SJCRH30 (cell line): ENCODE measurements around the gene DMRTA1. TPM values are rescaled to one million over a fixed set of nuclear protein-coding genes. Genes with fewer than 3 reads are reported as not detected.
"Not testable (repeated sequence)": the region's sequence is repeated elsewhere in the genome, so short reads cannot be mapped to it uniquely, and the experiment has no call there.

Source experiments
- DNase-seq, 2 experiments: peaks; one replicate each; pipeline ENCODE4 v3.0.0-alpha.2; 2015 to 2020
- H3K27ac ChIP-seq: fragments of 250-450 bp; sonication (Bioruptor Pico); 2 replicates; pipeline ENCODE4 v1.5.1; 2020; ENCODE audit warnings: mild to moderate bottlenecking, moderate library complexity
- H3K27me3 ChIP-seq: fragments of 250-450 bp; sonication (Bioruptor Pico); 2 replicates; pipeline ENCODE4 v1.5.1; 2020; ENCODE audit warnings: mild to moderate bottlenecking, moderate library complexity
- H3K36me3 ChIP-seq: fragments of 250-450 bp; sonication (Bioruptor Pico); 2 replicates; pipeline ENCODE4 v1.5.1; 2020; ENCODE audit warnings: mild to moderate bottlenecking, moderate library complexity
- H3K4me1 ChIP-seq: fragments of 250-450 bp; sonication (Bioruptor Pico); 2 replicates; pipeline ENCODE4 v1.5.1; 2020; ENCODE audit warnings: mild to moderate bottlenecking, moderate library complexity
- H3K4me3 ChIP-seq: fragments of 250-450 bp; sonication (Bioruptor Pico); 2 replicates; pipeline ENCODE4 v1.5.1; 2020; ENCODE audit warnings: mild to moderate bottlenecking, moderate library complexity
- H3K9me3 ChIP-seq: fragments of 250-450 bp; sonication (Bioruptor Pico); replicated peaks from 2 replicates; pipeline ENCODE4 v1.5.1; 2020; ENCODE audit warnings: mild to moderate bottlenecking, moderate library complexity
- total RNA-seq: library from RNA; depleted of rRNA; stranded (reverse); fragments of >200 nt; shearing (Covaris generic); gene quantifications from 2 replicates; pipeline ENCODE4 v1.2.3, GENCODE V29; 2014; rRNA removed

DMRTA1 gene, protein sequence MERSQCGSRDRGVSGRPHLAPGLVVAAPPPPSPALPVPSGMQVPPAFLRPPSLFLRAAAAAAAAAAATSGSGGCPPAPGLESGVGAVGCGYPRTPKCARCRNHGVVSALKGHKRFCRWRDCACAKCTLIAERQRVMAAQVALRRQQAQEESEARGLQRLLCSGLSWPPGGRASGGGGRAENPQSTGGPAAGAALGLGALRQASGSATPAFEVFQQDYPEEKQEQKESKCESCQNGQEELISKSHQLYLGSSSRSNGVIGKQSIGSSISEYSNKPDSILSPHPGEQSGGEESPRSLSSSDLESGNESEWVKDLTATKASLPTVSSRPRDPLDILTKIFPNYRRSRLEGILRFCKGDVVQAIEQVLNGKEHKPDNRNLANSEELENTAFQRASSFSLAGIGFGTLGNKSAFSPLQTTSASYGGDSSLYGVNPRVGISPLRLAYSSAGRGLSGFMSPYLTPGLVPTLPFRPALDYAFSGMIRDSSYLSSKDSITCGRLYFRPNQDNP
- total RNA-seq = 1.4 and 1.6 TPM in 2 replicates

DNA sequence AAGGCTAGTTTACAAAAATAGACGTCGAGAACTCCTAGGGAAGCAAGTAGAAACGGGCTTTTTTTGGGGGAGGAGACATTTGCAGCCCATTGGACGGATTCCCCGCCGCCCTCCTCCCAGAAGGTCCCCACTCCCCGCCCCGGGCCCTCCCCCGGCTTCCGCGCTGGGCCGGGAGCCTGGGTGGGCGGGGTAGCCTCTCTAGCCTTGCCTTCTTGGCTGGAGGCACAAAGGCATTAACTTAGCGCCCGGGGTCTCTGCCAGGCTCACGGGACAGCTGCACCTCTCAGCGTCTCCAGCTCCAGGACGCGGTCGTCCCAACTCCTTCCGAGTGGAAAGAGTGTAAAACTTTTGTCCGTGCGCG lies at the start of gene DMRTA1:
Gene DMRTA1 (plus strand): TSS at position 236 of the 361 bp plus-strand sequence. CDS start 242 bp downstream, outside the sequence.
- Histone ChIP-seq H3K27ac (peak within 1 kb of the TSS; percentile 54), H3K36me3 (no peaks in the 10 kb centered on the region), H3K9me3 (no peaks in the 10 kb centered on the region), H3K27me3 (no peaks in the 10 kb centered on the region), H3K4me3 (peak within 1 kb of the TSS; percentile 64), H3K4me1 (peaks cover 5% of the 10 kb centered on the region; the same call in 1 of the 2 replicates)
- DNase-seq = peak; percentile 86 to 89

DNA sequence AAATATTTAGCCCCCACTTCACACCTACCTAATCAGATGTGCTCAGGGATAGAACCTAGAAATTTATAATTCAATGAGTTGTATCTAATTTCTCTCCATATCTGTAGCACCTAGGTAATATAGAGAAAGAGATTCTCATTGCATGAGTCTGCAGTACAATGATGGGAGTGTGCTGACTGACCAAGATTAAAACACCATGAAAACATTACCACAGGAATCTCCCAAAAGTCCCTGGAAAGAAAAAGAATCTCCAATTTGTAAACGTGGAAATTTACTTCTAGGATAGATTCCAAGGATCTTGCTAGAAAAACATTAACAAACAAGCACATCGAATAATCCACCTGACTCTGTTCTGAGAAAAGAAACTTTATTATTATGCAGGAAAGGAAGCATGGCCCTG lies 45.0 kb upstream of the DMRTA1 start:
- no peak for DNase-seq
- H3K36me3 ChIP-seq = no peaks in the 10 kb centered on the region
- H3K27me3 ChIP-seq = no peaks in the 10 kb centered on the region
- no peak overlapping the region for H3K4me3 ChIP-seq
- no peaks in the 10 kb centered on the region for H3K4me1 ChIP-seq
- peaks cover under 1% of the 10 kb centered on the region; the same call in 1 of the 2 replicates for H3K9me3 ChIP-seq
- no peak overlapping the region for H3K27ac ChIP-seq

DNA sequence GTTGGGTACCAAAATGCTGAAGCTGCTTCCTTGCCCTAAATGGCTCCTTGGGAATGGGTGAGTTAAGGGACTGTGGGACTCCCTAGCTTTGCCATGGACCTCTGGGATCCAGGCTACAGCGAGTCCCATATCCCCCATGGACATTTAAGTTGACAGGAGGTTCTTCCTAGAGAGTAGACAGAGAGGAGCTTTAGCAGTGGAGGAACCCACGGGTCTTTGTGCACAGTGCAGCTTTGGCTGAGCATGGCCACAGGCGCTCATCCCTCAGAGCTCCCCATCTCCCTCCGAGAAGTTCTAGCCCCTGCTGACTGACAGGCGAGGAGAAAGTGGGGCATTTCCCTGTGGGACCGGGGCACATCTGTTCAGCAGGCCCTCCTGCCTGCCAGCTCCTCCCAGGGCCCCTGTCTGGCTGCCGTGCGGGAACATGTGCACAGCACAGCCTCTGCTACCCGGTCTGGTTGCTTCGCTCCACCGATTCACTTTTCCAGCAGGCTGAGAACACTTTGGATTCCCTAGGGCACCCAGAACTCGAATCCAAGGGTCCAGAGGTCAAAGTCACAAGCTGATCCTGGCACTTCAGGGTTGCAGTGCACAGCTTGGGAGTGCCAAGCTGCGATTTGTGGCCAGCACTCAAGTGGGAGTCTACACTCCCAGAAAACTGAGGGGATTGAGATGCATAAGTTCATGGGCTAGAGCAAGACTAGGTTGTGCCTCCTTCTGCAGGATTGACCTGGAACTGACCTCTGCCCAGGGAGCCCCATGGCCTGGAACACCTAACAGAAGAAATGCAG lies 40.6 kb upstream of the DMRTA1 start:
- Histone ChIP-seq H3K27me3 (no peaks in the 10 kb centered on the region), H3K4me3 (no peak overlapping the region), H3K4me1 (no peaks in the 10 kb centered on the region), H3K36me3 (no peaks in the 10 kb centered on the region), H3K27ac (no peak overlapping the region), H3K9me3 (no peaks in the 10 kb centered on the region)
- no peak for DNase-seq

DNA sequence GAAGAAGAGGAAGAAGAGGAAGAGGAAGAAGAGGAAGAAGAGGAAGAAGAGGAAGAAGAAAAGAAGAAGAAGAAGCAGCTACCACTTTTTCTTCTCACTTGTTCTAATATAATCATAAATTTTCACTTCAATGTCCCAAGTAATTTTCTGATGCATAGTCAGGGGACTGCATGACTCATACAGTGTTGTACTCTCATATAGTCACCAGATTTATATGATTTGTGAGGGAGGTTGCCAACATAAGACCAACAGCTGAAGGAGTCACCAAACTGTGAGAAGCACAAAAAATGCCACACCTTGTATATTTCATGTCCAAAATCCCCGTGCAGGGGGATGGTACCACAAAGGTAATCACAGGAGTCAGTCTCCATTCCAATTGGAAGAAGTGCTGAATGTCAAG lies 32.7 kb upstream of the DMRTA1 start:
- no peak for DNase-seq
- H3K36me3 ChIP-seq = no peaks in the 10 kb centered on the region

DNA sequence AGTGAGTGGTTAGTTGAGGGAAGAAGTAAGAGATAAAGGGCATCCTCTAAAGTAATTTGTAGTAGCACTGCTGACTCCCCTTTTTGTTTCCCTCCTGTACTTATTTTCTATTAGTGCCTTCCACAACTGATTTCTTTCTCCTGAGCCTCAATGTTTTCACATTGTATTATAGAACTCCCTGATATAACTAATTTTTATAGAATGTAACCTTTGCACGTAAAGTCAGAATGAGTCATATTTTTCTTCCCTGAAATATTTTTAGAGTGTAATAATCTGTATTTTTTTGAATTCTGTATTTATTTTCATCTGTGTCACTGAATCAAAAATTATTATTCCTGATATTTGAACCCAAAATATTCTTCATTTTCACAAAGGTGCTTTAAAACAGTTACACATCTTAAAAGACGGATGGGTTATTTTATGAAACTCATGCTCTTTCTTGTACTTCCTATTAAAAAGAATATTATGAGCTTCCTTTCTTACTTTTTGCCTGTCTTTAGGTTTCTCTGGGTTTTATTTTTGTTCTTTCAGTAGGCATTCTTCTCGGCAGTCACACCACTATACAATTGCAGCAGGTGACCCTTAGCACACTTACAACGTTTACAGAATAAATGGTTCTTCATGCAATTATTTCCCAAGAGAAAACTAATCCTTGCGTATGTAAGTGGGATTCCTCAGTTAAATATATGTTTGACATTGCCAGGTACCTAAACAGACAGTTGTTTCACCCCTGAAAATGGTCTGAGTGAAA lies 30.5 kb upstream of the DMRTA1 start:
- Histone ChIP-seq H3K36me3 (no peaks in the 10 kb centered on the region), H3K27ac (no peak overlapping the region), H3K27me3 (no peaks in the 10 kb centered on the region), H3K4me3 (no peak overlapping the region), H3K9me3 (no peaks in the 10 kb centered on the region), H3K4me1 (0 out of 2 replicates have a peak, but pooled peaks cover 6% of the 10 kb centered on the region)
- DNase-seq = no peak

More for the DNA sequence above, 32.7 kb upstream of the DMRTA1 start:
- no peaks in the 10 kb centered on the region for H3K9me3 ChIP-seq
- 0 out of 2 replicates have a peak, but pooled peaks cover 6% of the 10 kb centered on the region for H3K4me1 ChIP-seq
- H3K4me3 ChIP-seq = no peak overlapping the region
- no peak overlapping the region for H3K27ac ChIP-seq
- no peaks in the 10 kb centered on the region for H3K27me3 ChIP-seq

DNA sequence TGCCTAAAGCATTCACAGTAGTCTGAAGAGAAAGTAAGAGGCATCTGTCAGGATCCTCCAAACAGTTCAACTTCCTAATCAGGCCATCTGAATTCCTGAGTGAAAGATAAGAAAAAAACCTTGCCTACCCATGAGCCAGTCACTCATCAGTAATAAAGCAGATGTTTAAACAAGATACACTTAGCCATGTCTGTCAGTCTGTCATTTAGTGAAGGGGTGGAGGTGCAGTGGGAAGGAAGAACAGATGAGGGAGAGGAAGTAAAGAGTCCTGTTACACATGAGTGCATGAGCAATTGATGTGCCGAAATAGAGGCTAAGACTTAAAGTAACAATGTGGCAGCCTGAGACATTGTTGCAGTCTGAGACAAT lies 29.9 kb upstream of the DMRTA1 start:
- Histone ChIP-seq H3K27me3 (no peaks in the 10 kb centered on the region), H3K9me3 (no peaks in the 10 kb centered on the region), H3K4me3 (no peak overlapping the region), H3K27ac (no peak overlapping the region), H3K4me1 (0 out of 2 replicates have a peak, but pooled peaks cover 6% of the 10 kb centered on the region), H3K36me3 (no peaks in the 10 kb centered on the region)
- peak in 1 of 2 experiments; percentile 19 for DNase-seq

DNA sequence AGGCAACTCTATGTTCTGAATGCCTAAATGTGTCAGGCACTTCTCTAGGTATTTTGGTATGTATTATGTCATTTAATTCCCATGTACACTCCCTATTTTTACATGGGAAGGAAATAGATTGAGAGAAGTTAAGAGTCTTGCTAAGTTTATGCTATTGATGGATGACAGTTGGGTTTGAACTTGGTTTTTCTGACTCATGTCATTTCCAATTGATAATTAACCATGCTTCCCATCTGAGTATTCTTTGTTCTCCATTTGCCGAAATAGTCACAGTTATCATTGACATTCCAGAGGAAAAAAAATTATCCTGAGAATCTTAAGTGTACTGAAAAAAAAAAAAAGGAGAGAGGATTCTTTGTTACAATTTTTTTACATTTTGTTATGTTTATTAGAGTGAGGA lies 23.1 kb upstream of the DMRTA1 start:
- Histone ChIP-seq H3K27ac (no peak overlapping the region), H3K27me3 (no peaks in the 10 kb centered on the region), H3K36me3 (no peaks in the 10 kb centered on the region), H3K9me3 (no peaks in the 10 kb centered on the region), H3K4me3 (no peak overlapping the region), H3K4me1 (no peaks in the 10 kb centered on the region)
- no peak for DNase-seq

DNA sequence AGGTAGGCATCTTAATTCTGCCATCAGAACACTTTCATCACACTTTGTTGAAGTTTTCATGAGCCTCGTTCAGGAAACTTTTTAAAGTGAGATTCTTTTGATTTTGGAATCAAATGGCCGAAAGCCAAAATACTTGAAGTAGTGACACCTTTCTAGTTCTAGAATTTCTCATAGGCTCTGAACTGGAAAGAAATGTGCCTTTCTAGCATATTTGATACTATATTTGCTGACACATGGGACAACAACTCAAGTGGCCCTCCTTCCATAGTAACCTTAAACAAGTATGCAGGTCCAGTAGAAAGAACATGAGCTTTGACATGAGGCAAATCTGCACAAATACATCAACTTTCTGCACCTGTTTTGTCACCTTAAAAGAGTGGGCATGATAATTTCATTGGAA lies 22.0 kb upstream of the DMRTA1 start:
- H3K36me3 ChIP-seq = no peaks in the 10 kb centered on the region

DNA sequence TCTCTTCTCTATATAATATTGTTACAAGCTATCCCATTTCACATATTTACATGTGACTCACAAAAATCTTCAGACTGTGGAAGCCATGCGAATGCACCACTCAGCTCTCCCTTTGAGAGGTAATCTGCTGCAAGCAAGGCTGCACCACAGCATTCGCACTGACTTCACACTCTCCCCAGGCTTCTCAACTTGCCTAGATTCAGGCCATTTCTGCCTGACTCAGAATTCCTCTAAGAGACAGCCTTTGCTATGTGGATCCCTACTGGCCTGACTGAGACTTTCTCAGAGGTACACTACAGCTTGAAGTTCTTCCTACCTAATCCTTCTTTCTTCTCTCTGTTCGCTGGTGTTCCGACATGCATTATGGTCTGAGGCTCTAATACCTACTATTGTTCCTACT lies 21.1 kb upstream of the DMRTA1 start:
- H3K36me3 ChIP-seq = no peaks in the 10 kb centered on the region
- no peaks in the 10 kb centered on the region for H3K9me3 ChIP-seq
- DNase-seq = no peak
- H3K27me3 ChIP-seq = no peaks in the 10 kb centered on the region
- no peak overlapping the region for H3K4me3 ChIP-seq
- no peak overlapping the region for H3K27ac ChIP-seq
- H3K4me1 ChIP-seq = no peaks in the 10 kb centered on the region

More for the DNA sequence above, 22.0 kb upstream of the DMRTA1 start:
- Histone ChIP-seq H3K4me1 (no peaks in the 10 kb centered on the region), H3K4me3 (no peak overlapping the region), H3K27me3 (no peaks in the 10 kb centered on the region), H3K9me3 (no peaks in the 10 kb centered on the region), H3K27ac (no peak overlapping the region)
- DNase-seq = no peak

DNA sequence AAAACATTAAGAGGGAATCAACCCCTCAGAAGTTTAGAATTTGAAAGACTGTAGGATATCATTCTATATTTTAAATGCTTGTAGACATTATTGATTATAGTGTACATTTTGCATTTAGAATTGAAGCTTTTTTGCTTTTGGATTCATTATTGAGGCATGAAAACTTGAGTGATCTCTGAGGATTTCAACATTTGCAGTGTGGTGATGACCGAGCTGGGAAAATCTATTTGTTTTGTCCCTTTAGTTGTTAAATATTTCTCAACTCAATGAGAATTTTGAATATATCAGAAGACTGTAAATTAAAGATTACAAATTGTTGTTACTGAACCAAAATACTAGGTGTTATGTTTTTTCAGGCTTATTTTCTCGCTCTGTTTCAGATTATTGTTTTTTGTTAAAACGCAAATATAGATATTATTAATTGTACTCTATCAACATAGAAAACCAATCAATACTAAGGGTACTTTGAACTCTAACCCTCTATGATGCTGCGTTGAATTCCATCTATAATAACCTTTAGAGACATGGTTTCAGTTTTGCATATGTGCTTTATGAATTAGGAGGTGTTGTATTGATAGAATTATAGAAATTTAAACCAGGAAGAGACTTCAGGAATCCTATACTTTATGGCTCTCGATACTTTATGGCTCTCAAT lies 19.3 kb upstream of the DMRTA1 start:
- Histone ChIP-seq H3K36me3 (no peaks in the 10 kb centered on the region), H3K4me3 (no peak overlapping the region), H3K27me3 (no peaks in the 10 kb centered on the region), H3K9me3 (no peaks in the 10 kb centered on the region), H3K4me1 (no peaks in the 10 kb centered on the region), H3K27ac (no peak overlapping the region)
- no peak for DNase-seq

DNA sequence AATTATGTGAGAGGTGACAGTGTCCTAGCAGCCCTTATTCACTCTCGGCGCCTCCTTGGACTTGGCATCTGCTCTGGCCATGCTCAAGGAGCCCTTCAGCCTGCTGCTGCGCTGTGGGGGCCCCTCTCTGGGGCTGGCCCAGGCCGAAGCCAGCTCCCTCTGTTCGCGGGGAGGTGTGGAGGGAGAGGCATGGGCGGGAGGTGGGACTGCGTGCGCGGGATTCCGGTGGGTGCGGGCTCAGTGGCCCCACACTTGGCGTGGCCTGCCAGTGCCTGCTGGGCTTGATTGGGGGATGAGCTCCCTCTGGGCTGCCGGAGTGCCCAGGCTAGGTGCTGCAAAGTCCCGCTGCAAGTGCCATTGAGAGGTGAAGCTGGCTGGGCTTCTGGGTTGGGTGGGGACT lies 12.9 kb upstream of the DMRTA1 start:
- Histone ChIP-seq H3K4me1 (no peaks in the 10 kb centered on the region), H3K9me3 (no peaks in the 10 kb centered on the region), H3K4me3 (no peak overlapping the region), H3K27me3 (no peaks in the 10 kb centered on the region), H3K36me3 (no peaks in the 10 kb centered on the region), H3K27ac (no peak overlapping the region)
- no peak for DNase-seq

DNA sequence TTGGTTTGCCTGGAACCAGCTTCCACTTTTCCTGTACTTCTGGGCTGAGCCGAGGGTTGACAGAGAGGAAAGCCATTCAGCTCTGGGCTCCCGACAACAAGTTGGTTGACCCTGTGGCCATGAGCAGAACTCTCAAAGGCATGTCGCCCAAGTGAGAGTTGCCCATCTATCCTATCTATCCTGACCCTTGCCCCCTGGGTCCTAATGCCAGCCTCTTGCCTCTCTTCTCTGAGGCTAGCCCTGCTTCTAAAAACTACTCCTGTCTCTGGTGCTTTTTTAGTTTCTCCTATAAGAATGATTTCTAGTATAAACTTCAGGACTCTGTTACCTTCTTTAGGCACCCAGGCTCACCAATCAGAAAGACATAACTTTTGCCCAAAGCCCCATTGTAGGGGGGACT lies 11.4 kb upstream of the DMRTA1 start:
- H3K4me3 ChIP-seq, H3K36me3 ChIP-seq, H3K4me1 ChIP-seq, H3K27ac ChIP-seq, H3K27me3 ChIP-seq, DNase-seq, H3K9me3 ChIP-seq: not testable (repeated sequence)

DNA sequence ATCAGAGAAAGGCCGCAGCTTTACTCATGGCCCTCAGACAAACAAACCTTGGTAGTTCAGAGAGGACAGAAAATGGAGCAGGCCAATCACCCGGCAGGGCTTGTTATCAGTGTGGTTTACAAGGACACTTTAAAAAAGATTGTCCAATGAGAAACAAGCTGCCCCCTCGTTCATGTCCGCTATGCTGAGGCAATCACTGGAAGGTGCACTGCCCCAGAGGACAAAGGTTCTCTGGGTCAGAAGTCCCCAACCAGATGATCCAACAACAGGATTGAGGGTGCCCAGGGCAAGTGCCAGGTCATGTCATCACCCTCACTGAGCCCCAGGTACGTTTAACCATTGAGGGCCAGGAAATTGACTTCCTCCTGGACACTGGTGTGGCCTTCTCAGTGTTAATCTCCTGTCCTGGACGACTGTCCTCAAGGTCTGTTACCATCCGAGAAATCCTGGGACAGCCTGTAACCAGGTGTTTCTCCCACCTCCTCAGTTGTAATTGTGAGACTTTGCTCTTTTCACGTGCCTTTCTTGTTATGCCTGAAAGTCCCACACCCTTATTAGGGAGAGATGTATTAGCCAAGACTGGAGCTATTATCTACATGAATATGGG lies 9.1 kb upstream of the DMRTA1 start:
- H3K4me3 ChIP-seq, H3K27ac ChIP-seq, H3K4me1 ChIP-seq, H3K27me3 ChIP-seq, H3K36me3 ChIP-seq, H3K9me3 ChIP-seq, DNase-seq: not testable (repeated sequence)

DNA sequence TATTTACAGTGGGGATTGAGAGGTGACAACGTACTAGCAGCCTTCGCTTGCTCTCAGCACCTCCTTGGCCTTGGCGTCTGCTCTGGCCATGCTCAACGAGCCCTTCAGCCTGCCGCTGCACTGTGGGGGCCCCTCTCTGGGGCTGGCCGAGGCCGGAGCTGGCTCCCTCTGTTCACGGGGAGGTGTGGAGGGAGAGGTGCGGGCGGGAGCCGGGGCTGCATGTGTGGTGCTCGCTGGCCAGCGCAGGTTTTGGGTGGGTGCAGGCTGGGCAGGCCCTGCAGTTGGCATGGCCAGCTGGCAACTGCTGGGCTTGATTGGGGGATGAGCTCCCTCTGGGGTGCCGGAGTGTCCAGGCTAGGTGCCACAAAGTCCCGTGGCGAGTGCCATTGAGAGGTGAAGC lies 5.8 kb upstream of the DMRTA1 start:
- Histone ChIP-seq H3K36me3 (no peaks in the 10 kb centered on the region), H3K4me3 (no peak overlapping the region), H3K27ac (no peak overlapping the region), H3K4me1 (peaks cover under 1% of the 10 kb centered on the region; the same call in 1 of the 2 replicates), H3K27me3 (no peaks in the 10 kb centered on the region), H3K9me3 (no peaks in the 10 kb centered on the region)
- DNase-seq = no peak
